HepG2 (cell line): ENCODE results near the gene GPS2. TPM values are rescaled to one million over a fixed set of nuclear protein-coding genes. Genes with fewer than 3 reads are reported as not detected.
A peak's percentile ranks its signal among the peaks of the same experiment; 100 is the strongest.

Experiments
- AHR ChIP-seq: IDR thresholded peaks from 2 replicates; pipeline ENCODE4 v1.6.1; 2018; ENCODE audit warnings: missing genetic modification reagents, missing compliant biosample characterization
- ARNT ChIP-seq: fragments of 450-650 bp; IDR thresholded peaks from 2 replicates; pipeline ENCODE4 v1.6.1; 2017
- BCL3 ChIP-seq: sonication (generic); formaldehyde crosslinking; IDR thresholded peaks from 2 replicates; pipeline ENCODE4 v1.5.1; 2020; ENCODE audit warnings: mild to moderate bottlenecking, missing genetic modification reagents, moderate library complexity
- CSRNP1 ChIP-seq: sonication (generic); formaldehyde crosslinking; IDR thresholded peaks from 2 replicates; pipeline ENCODE4 v1.8.1; 2023; ENCODE audit warnings: mild to moderate bottlenecking, missing genetic modification reagents
- FOXA3 ChIP-seq: IDR thresholded peaks from 2 replicates; pipeline ENCODE4 v1.6.1; 2016; ENCODE audit warnings: missing genetic modification reagents, missing compliant biosample characterization
- FOXJ3 ChIP-seq: sonication (generic); formaldehyde crosslinking; IDR thresholded peaks from 2 replicates; pipeline ENCODE4 v1.4.0; 2020; ENCODE audit warnings: missing genetic modification reagents, mild to moderate bottlenecking, borderline replicate concordance
- GZF1 ChIP-seq: sonication (generic); formaldehyde crosslinking; IDR thresholded peaks from 2 replicates; pipeline ENCODE4 v1.5.1; 2020; ENCODE audit warnings: mild to moderate bottlenecking, missing genetic modification reagents
- HINFP ChIP-seq: sonication (generic); formaldehyde crosslinking; IDR thresholded peaks from 2 replicates; pipeline ENCODE4 v1.4.0; 2020; ENCODE audit warnings: low read depth, mild to moderate bottlenecking, missing genetic modification reagents
- HMG20A ChIP-seq: IDR thresholded peaks from 2 replicates; pipeline ENCODE4 v1.6.1; 2016; ENCODE audit warnings: borderline replicate concordance
- PHF20 ChIP-seq: sonication (generic); formaldehyde crosslinking; IDR thresholded peaks from 2 replicates; pipeline ENCODE4 v1.5.0; 2020; ENCODE audit warnings: mild to moderate bottlenecking, missing genetic modification reagents
- POLR2AphosphoS2 ChIP-seq: IDR thresholded peaks from 2 replicates; pipeline ENCODE4 v1.6.1; 2011; ENCODE audit warnings: low read depth, low read length, improper control_type of control experiment
- PRPF4 ChIP-seq: fragments of 200-400 bp; formaldehyde crosslinking; IDR thresholded peaks from 2 replicates; pipeline ENCODE4 v1.6.1; 2016; ENCODE audit warnings: low read length, low read depth; ENCODE audit not compliant: poor library complexity, severe bottlenecking
- SMARCC2 ChIP-seq: fragments of 450-650 bp; IDR thresholded peaks from 2 replicates; pipeline ENCODE4 v1.6.1; 2017; ENCODE audit warnings: antibody characterized with exemption, mild to moderate bottlenecking
- TBX2 ChIP-seq: sonication (generic); formaldehyde crosslinking; IDR thresholded peaks from 2 replicates; pipeline ENCODE4 v1.5.0; 2020; ENCODE audit warnings: missing genetic modification reagents, mild to moderate bottlenecking, borderline replicate concordance
- TMF1 ChIP-seq: sonication (generic); formaldehyde crosslinking; IDR thresholded peaks from 2 replicates; pipeline ENCODE4 v1.8.1; 2022; ENCODE audit warnings: low read depth, missing genetic modification reagents
- ZNF143 ChIP-seq: sonication (generic); formaldehyde crosslinking; IDR thresholded peaks from 2 replicates; pipeline ENCODE4 v1.4.0; 2020; ENCODE audit warnings: missing genetic modification reagents
- ZNF280B ChIP-seq: sonication (generic); formaldehyde crosslinking; IDR thresholded peaks from 2 replicates; pipeline ENCODE4 v1.5.0; 2020; ENCODE audit warnings: missing genetic modification reagents, mild to moderate bottlenecking, borderline replicate concordance
- ZNF383 ChIP-seq: sonication (generic); formaldehyde crosslinking; IDR thresholded peaks from 2 replicates; pipeline ENCODE4 v1.4.0; 2020; ENCODE audit warnings: missing genetic modification reagents, mild to moderate bottlenecking, borderline replicate concordance
- ZNF543 ChIP-seq: sonication (generic); formaldehyde crosslinking; IDR thresholded peaks from 2 replicates; pipeline ENCODE4 v1.4.0; 2020; ENCODE audit warnings: mild to moderate bottlenecking, missing genetic modification reagents
- ZNF879 ChIP-seq: sonication (generic); formaldehyde crosslinking; IDR thresholded peaks from 2 replicates; pipeline ENCODE4 v1.8.1; 2023; ENCODE audit warnings: missing genetic modification reagents
- ZNF891 ChIP-seq: sonication (generic); formaldehyde crosslinking; IDR thresholded peaks from 2 replicates; pipeline ENCODE4 v1.5.0; 2020; ENCODE audit warnings: mild to moderate bottlenecking, missing genetic modification reagents
- ZSCAN5A ChIP-seq: sonication (generic); formaldehyde crosslinking; IDR thresholded peaks from 2 replicates; pipeline ENCODE4 v1.8.0; 2022; ENCODE audit warnings: mild to moderate bottlenecking, missing genetic modification reagents, borderline replicate concordance
- polyA plus RNA-seq, 8 experiments: library from polyadenylated mRNA; depleted of rRNA in 3 of 8; stranded (reverse) in 7 of 8; unstranded in 1 of 8; fragments of >200 nt; fragmentation: Illumina TruSeq in 4 of 8; extraction: Trizol in 4 of 8; gene quantifications; 2 replicates each; pipeline versions ENCODE4 v1.2.1 to v1.2.3, GENCODE V29; 2011 to 2016; ENCODE audit warnings: low read depth in 4 of 8, missing spikeins in 1 of 8, mixed read lengths in 1 of 8; ENCODE audit not compliant: insufficient read depth in 1 of 8
- total RNA-seq, 5 experiments: library from RNA; depleted of rRNA; stranded (reverse); fragments of >200 nt; fragmentation: Illumina TruSeq; extraction: Trizol; gene quantifications; 2 replicates each; pipeline ENCODE4 v1.2.3, GENCODE V29; 2016; ENCODE audit warnings: low read depth in 1 of 5

The GPS2 gene
- total and polyA plus RNA-seq, 2 of the 13 experiments (the other 11 are each of a cell fraction or from before 2014, with no cell fraction given) = 58.0 to 59.4 TPM

GRCh38 chr17:7329374-7329996, 14.3 kb upstream of the GPS2 start (continued):
- TF ChIP-seq FOXJ3 (CRISPR knock-in tag) (no peak), HINFP (CRISPR knock-in tag) (peak; percentile 100), AHR (CRISPR knock-in tag) (no peak), TMF1 (no peak), ZSCAN5A (CRISPR knock-in tag) (no peak), ZNF879 (CRISPR knock-in tag) (peak; percentile 73; the same call in 1 of the 2 replicates), FOXA3 (no peak), PHF20 (CRISPR knock-in tag) (peak; percentile 90), ZNF383 (CRISPR knock-in tag) (no peak), POLR2AphosphoS2 (no peak), GZF1 (no peak), TBX2 (peak; percentile 93), ARNT (no peak), ZNF543 (CRISPR knock-in tag) (0 out of 2 replicates have a peak, but pooled peaks have one; percentile 44), CSRNP1 (no peak), HMG20A (CRISPR knock-in tag) (no peak), ZNF891 (CRISPR knock-in tag) (0 out of 2 replicates have a peak, but pooled peaks have one; percentile 55), ZNF143 (CRISPR knock-in tag) (peak; percentile 69), SMARCC2 (no peak), BCL3 (CRISPR knock-in tag) (no peak), ZNF280B (no peak; the same call in 1 of the 2 replicates), PRPF4 (no peak)
